Activated CD4-positive, alpha-beta T cell treated with anti-CD3 and anti-CD28 coated beads, Interleukin-2, amount 50 U/mL, for 24 hours (primary cell): ENCODE measurements around the gene TXN.

ENCODE experiments used
- DNase-seq, 2 donors: peaks; one replicate each; pipeline ENCODE4 v3.0.0-alpha.2; 2020; ENCODE audit warnings: low read depth in 1 of 2, low spot score in 1 of 2

Gene TXN

GRCh38 chr9:110256380-110257096 is at the start of gene TXN:
TSS of gene TXN (minus strand) at chr9:110256507. CDS start at chr9:110256435, 72 bp downstream.
- peak; percentile 82 to 84 for DNase-seq

DNA sequence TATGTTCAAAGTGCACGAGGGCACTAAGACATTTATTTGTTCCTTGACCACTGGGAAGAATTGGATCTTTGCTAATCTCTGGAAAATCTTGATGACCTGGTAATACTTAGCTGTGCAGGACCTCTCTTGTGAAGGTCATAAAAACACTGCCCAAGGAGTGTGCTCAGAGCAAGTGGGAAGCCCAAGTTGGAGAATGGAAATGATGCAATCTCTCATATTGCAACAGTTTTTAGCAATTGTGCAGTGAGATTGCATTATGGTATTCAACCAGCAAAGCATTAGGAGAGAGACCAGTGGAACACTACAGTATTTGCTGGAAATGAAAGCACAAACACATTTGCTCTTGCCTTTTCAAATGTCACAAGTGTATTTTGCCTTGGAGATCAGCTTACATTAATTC is 46.8 kb upstream of the TXN start:
- no peak for DNase-seq

DNA sequence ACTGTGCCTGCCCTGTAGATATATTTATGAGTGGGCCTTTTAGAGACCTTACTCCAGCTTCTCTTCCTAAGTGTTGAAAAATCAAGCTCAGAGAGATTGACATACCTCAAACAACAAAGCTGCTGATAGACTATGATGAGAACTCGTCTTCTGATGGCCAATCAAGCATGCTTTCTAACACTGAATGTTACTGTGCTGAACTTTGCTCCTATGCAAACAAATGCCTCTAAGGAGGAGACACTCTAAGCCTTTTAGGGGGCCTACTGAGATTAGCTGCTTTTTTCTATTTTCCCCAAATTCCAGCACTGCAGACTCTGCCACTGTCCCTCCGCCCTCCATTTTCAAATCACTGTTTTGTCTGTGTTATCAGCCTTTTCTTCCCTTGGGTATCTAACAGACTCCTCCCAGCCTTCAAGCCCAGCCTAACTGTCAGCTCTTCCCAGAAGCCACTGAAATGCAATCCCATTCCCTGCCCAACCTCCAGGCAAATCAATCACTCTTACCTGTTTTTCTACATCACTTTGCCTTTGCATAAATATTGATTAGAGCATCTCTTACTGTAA is 41.8 kb upstream of the TXN start:
- DNase-seq, result no peak

DNA sequence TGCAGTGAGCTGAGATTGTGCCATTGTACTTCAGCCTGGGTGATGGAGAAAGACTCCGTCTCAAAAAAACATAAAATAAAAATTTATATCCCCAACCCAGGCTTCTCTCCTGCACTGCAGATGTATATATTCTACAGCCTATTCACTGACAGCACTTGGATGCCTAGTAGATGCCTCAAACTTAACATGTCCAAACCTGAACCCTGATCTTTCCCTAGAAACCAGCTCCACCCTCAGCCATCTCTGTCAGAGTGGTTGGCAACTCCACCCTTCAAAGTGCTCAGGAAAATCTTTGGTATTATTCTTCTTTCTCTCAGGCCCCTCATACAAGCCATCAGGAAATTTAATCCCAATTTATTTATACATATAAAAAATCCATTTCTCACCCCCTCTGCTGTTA is 36.9 kb upstream of the TXN start:
- no peak for DNase-seq

GRCh38 chr9:110291921-110292557 is 35.7 kb upstream of the TXN start:
- DNase-seq, result no peak

DNA sequence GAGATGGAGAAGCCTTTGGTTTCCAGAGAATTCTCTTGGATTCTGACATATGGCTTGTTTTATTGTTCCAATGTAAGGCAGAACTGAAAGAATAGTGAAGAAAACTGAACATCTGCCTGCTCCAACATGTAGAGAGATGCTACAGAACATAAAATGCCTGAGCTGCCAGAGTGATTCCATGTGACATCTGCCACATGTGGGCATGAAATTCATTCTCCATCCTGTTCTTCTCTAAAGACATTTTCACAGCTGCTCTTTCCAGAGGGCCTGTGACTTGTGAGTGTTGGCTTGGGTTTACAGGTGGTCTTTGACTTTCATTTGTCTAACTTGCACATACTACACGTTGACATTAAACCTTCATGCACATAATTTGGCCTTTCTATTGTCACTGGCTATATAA is 33.7 kb upstream of the TXN start:
- no peak for DNase-seq

DNA sequence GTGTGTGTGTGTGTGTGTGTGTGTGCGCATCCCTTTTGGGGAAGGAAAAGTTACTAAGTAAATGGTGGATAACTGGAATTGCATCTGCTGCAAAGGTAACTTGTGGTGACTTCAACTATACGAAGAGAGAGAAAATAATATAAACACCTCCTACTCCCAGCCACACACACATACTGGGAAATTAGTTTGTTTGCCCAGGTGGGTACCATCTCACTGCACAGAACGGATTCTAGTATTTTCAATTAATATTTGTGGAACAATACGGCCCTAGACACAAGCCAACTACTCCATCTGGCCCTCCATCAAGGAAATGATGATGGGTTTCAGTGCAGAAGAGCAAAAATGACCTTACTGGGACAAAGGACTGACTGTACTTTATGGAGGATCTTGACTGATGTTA is 32.2 kb upstream of the TXN start:
- no peak for DNase-seq

- no peak for DNase-seq
Observed at GRCh38 chr9:110287289-110287680, 31.0 kb upstream of the TXN start.

DNA sequence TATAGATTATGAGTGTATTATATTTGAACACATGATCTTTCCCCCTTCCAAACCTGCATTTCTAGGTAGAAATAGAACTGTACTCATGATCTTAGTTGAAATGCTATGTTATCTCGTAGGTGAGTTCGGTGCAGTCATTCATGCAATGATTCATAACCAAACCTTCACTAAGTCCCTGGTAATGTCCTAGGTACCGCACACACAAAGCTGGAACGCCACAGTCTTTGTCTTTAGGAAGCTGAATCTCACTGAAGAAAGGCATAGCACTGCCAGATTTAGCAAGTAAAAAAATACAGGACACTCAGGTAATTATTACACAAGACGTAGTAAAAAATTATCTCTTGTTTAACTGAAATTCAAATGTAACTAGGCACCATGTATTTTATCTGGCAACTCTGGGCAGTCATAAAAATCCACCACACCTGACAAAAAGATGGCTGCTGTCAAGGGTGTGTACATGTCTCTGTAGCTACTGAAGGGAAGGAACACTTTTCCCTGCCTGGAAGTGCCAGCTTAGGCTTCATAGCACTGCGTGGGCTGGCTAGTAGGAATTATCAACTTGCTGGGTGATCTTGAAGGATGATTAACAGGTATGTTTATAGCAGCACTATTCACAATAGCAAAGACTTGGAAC is 28.0 kb upstream of the TXN start:
- no peak for DNase-seq

- no peak for DNase-seq
Observed at GRCh38 chr9:110283751-110284150, 27.4 kb upstream of the TXN start.

DNA sequence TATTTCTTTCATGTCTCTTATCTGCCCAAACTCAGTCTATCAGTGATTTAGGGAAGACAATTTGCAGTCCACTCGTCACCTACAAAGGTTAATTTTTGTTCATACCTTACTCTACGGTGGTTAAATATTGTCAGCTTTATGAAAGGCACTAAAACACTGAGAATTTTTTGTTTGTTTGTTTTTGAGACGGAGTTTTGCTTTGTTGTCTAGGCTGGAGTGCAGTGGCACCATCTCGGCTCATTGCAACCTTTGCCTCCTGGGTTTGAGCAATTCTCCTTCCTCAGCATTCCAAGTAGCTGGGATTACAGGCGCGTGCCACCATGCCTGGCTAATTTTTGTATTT is 26.4 kb upstream of the TXN start:
- no peak for DNase-seq

- no peak for DNase-seq
Observed at GRCh38 chr9:110282018-110282738, 25.9 kb upstream of the TXN start.

- DNase-seq, result no peak
Observed at GRCh38 chr9:110278080-110278707, 21.9 kb upstream of the TXN start.

GRCh38 chr9:110276781-110277180 is 20.5 kb upstream of the TXN start:
- DNase-seq, result no peak

DNA sequence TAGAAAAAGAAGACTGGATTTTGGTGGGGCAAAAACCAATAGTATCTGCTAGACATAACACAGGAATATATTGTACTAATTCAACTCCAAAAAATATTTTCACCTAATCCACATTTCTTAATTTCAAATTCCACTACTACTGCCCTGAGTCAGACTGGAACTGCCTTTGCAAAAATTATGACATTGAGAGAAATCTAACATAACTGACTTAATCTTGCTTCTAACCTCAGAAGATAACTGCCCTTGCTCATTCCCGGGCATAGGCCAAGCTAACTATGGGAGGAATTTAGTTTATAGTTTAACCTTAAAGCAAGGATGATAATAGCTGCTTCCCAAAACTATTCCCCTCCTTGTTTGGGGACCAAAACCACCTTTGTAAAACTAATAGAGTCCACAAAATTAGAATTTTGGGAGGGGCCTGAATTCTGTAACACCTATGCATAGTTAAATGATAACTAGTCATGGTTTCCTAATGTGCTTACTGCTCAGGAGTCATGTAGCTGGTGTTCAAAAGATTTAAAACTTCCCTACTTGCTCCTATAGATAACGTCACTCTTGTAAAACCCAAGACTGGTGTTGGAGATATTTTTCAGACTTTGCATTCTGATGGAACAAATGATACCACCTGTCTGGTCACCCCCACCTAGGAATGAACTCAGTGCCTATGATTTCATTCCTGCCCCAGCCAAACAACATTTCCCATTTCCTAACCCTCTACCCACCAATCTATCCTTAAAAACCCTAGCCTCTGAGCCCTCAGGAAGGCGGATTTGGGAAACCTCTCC is 14.1 kb upstream of the TXN start:
- no peak for DNase-seq

- no peak for DNase-seq
Observed at GRCh38 chr9:110266795-110267194, 10.5 kb upstream of the TXN start.

DNA sequence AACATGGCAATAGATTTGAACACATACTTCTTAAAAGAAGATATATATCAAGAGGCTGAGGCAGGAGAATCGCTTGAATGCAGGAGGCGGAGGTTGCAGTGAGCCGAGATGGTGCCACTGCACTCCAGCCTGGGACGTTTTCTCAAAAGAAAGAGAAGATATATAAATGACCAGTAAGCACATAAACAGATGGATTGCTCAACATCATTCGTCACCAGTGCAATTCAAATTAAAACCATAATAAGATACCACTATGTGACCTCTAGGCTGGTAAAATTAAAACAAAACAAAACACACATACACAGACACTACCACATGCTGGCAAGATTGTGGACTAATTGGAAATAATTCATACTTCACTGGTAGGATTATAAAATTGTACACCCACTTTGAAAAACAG is 5.3 kb upstream of the TXN start:
- DNase-seq, result no peak

DNA sequence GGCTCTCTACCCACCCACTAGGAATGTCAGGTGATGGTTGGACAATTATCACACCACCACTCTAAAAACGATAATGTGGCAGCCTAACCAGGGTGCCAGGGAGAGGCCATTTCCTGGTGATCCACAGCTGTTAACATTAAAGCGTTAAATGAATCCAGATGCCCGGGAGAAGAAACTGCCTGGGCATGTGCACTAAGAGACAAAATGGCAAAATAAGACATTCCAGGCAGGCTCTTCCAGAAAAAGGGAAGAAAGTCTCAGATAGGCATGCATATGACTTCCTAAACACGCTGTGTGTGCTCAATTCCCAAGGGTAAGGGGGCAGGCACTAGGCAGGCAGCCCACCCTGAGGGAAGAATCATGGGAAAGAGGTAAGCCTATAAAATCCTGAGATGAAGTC is 4.6 kb upstream of the TXN start:
- no peak for DNase-seq

- no peak for DNase-seq
Observed at GRCh38 chr9:110259566-110259965, 3.3 kb upstream of the TXN start.

DNA sequence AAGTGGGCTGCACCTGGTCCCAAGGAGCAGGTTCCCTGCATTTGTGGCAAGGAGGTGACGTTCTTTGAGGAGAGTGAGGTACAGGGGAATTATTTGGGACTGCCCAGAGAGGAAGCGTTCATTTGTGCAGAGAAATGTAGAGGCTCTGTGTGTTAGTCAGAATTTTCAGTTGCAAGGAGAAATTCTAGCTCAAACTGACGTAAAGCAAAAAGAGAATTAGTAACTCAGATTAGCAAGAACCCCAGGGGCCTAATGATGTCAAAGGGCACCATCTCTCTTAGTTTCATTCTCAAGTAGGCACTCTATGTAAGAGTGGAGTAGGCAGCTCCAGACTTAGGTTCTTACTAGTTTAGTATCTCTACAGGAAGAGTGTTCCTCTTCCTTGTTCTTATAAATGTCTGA is 2.4 kb upstream of the TXN start:
- DNase-seq, result no peak

- DNase-seq, result no peak
Observed at GRCh38 chr9:110257956-110258355, 1.6 kb upstream of the TXN start.
